GM18499 (cell line): ENCODE measurements around the gene FANCC.
"Not testable (repeated sequence)": the region's sequence is repeated elsewhere in the genome, so short reads cannot be mapped to it uniquely, and the experiment has no call there.

Source experiments
- ATAC-seq: cut with Tn5 transposase; IDR thresholded peaks from one replicate; pipeline ENCODE4 v1.9.1; 2021; ENCODE audit warnings: moderate number of reproducible peaks; ENCODE audit not compliant: insufficient read depth, unreplicated experiment

FANCC gene

DNA sequence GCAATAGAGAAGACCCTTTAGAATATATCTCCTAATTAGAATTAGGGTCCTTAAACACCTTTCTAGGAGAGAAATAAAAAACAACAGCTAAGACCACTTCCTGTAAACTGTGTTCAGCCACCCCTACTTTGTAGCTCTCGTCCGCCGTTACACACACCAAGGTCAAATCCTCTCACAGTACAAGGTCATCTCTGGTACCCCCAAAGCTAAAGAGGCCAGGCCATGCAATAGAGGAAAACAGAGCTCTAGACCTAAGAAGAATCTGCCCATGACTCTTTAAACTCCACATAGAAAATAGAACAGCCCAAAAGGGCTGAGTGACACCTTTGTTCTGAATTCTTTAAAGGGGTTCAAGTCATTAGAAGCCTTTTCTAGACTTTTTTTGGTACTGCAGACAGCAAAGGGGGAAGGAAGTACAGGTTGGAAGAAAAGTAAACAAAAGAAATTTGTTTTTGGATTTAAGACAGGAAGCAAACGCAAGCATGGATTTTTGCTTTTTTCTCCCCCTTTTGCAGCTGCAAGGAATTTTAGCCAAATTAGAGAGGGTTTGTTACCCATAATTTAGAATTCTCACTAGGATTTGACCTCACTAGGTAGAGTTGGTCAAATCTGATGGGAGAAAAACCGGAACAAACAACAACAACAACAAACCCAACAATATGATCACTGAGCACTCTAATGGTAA lies 13.4 kb upstream of the FANCC start:
- ATAC-seq = no peak

DNA sequence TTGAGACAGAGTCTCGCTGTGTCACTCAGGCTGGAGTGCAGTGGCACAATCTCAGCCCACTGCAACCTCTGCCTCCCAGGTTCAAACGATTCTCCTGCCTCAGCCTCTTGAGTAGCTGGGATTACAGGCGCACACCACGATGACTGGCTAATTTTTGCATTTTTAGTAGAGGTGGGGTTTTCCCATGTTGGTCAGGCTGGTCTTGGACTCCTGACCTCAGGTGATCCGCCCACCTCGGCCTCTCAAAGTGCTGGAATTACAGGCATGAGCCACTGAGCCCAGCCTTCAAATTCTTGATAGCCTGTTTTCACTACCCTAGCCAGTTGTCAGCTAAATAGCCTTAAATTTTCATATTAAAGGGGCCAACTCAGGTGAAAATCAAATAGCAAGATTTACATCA lies 11.6 kb upstream of the FANCC start:
- ATAC-seq = not testable (repeated sequence)

DNA sequence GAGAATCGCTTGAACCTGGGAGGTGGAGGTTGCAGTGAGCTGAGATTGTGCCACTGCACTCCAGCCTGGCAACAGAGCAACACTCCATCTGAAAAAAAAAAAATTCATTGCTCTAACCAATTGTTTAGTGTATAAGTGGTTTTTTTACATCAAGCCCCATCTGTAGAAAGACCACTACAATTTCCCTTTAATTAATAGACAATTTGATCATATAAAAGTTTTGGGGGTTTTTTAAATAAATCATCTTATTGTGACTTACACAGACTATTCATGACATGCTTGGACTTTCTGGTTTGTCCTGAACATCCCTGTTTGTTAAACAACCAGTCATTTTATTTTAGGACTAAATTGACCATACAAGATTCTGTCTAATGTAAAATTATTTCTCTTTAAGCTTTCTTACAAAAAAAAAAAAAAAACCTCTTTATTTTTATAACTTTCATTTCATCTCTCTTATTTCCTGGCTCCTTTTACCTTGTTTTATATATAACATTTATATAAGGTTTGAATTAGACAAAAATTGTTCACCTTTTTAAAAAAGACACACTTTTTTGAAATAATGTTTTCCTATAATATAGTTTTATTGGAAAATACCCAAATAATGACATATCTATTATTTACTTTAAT lies 9.8 kb upstream of the FANCC start:
- ATAC-seq = no peak

- no peak for ATAC-seq
Measured at GRCh38 chr9:95325221-95325620, 7.7 kb upstream of the FANCC start.

GRCh38 chr9:95317893-95318211 lies 343 bp upstream of the FANCC start:
- no peak for ATAC-seq

DNA sequence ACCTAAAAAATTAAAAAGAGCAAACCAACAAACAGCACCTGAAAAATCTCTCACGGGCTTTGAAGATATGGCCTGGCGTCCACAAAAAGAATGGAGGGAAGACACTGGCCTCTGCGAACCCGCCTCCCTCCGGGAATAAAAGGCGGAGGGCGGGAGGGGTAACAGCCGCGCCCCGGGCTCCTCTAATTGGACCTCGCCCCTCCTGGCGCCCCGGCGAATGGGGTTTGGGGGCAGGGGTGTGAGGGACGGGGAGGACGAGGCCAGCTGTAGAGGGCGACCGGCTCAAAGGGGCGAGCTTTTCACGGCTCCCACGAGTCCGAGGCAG lies 753 bp downstream of the FANCC start:
- ATAC-seq = peak; percentile 17

- no peak for ATAC-seq
Measured at GRCh38 chr9:95316274-95316673, 1.2 kb downstream of the FANCC start.

DNA sequence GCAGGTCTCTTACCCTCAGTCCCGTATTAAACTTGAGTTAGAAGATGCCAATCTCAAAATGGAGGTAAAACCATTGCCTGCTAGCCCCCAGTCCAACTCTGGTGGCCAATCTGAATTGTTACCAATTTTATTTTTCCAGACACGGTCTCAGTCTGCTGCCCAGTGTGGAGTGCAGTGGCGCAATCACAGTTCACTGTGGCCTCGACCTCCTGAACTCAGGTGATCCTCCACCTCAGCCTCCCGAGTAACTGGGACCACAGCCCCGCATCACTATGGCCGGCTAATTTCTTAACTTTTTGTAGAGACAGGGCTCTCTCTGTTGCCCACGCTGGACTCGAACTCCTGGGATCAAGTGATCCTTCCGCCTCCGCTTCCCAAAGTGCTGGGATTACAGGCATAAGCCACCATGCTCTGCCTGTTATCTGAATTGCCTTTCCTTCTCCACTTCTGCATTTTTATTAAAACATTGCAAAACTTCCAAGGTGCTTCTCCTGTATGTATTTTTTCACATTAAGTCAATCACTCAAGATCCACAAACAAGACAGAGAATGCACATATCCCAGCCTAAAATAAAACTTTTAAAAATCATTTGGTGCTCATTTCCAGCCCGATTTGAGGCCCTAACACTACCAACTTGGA lies 2.3 kb downstream of the FANCC start:
- no peak for ATAC-seq

DNA sequence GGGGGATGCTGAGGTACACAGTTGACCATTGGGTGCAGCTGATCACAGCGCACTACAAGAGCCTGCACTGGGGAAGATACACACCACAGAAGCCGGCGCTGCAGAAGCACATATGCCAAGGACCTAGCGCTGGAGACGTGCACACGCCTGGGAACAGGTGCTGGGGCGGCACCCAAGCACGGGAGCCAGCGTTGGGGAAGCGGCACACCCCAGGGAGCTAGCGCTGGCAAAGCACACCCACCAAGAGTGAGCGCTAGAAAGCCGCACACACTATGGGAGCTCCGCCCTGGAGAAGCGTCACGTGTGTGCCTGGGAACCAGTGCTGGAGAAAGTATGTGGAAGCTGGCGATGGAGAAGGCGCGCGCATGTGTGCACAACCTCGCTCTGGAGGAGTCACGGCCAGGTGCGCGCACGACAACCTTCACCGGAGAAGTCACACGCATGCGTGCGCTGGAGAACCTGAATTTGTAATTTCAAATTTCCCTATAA lies 4.5 kb downstream of the FANCC start:
- no peak for ATAC-seq

- no peak for ATAC-seq
Measured at GRCh38 chr9:95311961-95312360, 5.5 kb downstream of the FANCC start.

- ATAC-seq = no peak
Measured at GRCh38 chr9:95307538-95307937, 10.0 kb downstream of the FANCC start.

- ATAC-seq = no peak
Measured at GRCh38 chr9:95306819-95307218, 10.7 kb downstream of the FANCC start.

GRCh38 chr9:95305770-95306492 lies 11.6 kb downstream of the FANCC start:
- no peak for ATAC-seq

DNA sequence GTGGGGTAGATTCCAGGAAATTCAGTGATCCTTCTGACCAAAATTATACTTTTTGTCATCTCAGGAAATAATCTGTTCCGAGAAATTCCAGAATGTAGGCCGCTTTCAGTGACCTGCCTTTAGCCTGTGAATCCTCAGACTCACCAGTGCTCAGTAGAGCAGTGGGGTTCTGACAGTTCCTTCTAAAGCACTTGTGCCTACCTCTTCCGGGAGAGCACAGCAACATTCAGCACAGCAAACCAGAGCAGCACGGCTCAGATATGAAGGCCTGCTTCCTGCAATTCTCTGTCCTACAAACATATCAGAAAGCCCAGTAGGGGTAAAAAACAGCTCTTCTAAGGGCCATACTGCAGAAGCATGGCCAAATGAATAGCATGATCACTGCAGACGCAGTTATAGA lies 15.0 kb downstream of the FANCC start:
- no peak for ATAC-seq

DNA sequence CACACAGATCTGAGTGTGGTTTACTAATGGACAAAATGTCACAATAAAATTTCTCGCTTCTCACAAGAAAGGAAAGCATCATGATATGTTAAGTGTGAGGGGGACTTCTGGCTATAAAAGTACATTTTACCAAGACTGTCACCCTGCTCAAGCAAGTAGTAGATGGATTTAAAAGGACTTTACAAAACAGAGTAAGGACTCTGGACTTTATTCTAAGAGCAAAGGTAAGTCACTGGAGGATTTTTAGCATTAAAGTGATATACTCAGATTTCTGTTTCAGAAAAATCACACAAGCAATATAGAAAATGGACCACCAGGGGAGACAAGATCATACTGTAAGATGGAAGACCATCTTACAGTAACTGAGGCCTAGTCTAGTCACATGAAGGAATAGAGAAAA lies 19.7 kb downstream of the FANCC start:
- ATAC-seq = no peak

DNA sequence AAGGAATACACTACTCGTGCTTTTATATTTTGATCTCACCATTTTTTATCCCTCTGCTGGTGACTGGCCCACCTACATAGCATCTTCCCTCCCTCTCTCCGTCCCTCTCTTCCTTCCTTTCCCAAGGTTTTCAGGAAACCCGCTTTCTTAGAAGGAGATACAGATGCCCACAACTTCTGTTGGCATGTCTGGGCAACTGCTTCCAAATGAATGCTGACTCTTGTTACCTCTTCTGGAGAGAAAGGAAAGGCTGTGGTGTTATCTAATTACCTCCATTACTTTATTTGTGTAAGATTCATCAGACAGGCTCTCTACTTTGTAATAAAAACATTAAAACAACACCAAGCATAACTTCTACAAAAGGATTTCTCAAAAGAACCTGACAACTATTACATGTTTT lies 20.2 kb downstream of the FANCC start:
- ATAC-seq = no peak

DNA sequence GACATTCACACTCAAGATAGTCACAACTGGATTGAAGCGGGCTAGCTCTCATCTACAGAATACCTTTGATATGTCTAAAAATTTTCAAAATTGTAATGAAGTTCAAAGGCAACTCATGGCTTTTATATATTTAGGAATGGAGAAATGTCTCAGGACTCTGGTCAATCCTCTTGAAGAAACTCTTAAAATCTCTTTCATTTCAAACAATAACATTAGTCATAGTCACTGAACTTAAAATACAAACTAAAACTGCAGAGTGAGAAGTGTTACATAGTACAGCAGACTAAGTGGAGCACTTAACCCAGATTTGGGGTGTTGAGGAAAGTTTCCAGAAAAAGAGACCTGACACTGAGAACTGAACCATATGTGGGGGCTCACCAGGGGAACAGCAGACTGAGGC lies 20.7 kb downstream of the FANCC start:
- no peak for ATAC-seq

DNA sequence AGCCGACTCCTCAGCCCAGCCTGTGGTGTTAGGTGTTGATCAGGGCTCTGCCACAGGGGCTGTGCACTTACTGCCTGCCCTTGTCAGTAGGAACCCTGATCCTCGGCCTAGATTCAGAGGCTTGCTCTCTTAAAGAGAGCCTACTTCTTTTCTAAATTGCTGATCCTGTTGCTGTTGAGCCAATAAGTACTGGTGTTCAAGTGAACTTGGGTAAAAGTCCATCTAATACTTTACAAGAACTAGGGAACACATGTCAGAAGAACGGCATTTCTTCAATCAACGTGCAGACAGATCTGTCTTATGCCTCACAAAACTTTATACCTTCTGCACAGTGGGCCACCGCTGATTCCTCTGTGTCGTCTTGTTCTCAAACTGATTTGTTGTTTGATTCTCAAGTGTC lies 24.2 kb downstream of the FANCC start:
- not testable (repeated sequence) for ATAC-seq

- no peak for ATAC-seq
Measured at GRCh38 chr9:95292226-95292625, 25.3 kb downstream of the FANCC start.

DNA sequence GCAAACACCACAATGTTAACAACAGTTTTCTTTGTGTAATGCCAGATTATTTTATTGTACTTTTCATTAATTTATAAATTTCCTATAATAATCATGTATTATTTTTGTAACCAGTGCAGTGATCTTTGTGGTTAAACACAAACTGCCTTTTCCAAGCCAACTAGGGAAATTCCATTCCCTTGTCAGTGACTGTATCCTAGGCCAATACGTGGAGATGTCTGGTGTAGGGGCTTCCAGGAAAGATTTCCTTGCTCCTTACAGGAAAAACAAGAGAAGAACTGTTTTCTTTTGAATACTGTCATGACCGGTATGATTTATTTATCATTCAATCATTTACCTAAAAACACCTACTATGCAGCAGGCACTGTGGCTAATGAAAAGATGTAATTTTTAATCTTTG lies 31.4 kb downstream of the FANCC start:
- ATAC-seq = no peak

DNA sequence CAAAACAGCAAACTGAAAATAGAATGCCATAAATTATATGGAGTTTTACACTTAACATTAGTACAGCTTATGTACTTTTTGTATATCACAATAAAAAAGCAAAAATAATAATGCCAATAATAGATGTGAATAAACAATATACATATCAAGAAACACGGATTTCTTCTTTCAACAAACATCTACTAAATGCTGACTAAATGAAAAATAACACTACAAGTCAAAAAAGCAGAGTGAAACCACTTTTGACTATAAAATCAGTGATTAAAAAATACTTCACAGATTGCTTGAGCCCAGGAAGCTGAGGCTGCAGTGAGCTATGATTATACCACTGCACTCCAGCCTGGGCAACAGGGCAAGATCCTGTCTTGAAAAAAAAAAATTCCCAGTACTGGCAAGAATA lies 32.2 kb downstream of the FANCC start:
- no peak for ATAC-seq
